ENCODE data around the gene AGO1.

Gene AGO1

GRCh38 chr1:35899941-35900340 lies 16.9 kb downstream of the AGO1 start:
- no peak for DNase-seq (ENCODE audit: low read depth)
- in situ Hi-C loops (cut with HindIII; ENCODE audit: low sequenced_read_pairs), result no loop called here
- peak; percentile 24 for TF ChIP-seq CTCF (IDR thresholded peaks at IDR 0.05; ENCODE audit: low read depth, low read length, missing control alignments)

GRCh38 chr1:35901235-35901634 lies 18.2 kb downstream of the AGO1 start:
- no peak overlapping the region for H3K4me3 ChIP-seq (ENCODE audit: low read depth, low read length)
- in situ Hi-C loops (cut with HindIII; ENCODE audit: low sequenced_read_pairs), result no loop called here
- DNase-seq (ENCODE audit: low read depth), result no peak
- TF ChIP-seq CTCF (IDR thresholded peaks at IDR 0.05; ENCODE audit: low read depth, low read length, missing control alignments), result no peak

More at GRCh38 chr1:35899941-35900340, 16.9 kb downstream of the AGO1 start:
- no peak overlapping the region for H3K4me3 ChIP-seq (ENCODE audit: low read depth, low read length)

GRCh38 chr1:35902671-35903070 lies 19.7 kb downstream of the AGO1 start:
- H3K4me3 ChIP-seq (ENCODE audit: low read depth, low read length), result no peak overlapping the region
- TF ChIP-seq CTCF (IDR thresholded peaks at IDR 0.05; ENCODE audit: low read depth, low read length, missing control alignments), result no peak
- DNase-seq (ENCODE audit: low read depth), result no peak
- in situ Hi-C loops (cut with HindIII; ENCODE audit: low sequenced_read_pairs), result no loop called here

- no peak for TF ChIP-seq CTCF (IDR thresholded peaks at IDR 0.05; ENCODE audit: low read depth, low read length, missing control alignments)
- no peak overlapping the region for H3K4me3 ChIP-seq (ENCODE audit: low read depth, low read length)
- in situ Hi-C loops (cut with HindIII; ENCODE audit: low sequenced_read_pairs), result no loop called here
- no peak for DNase-seq (ENCODE audit: low read depth)
These were observed 31.7 kb downstream of the AGO1 start for GRCh38 chr1:35914717-35915116.

DNA sequence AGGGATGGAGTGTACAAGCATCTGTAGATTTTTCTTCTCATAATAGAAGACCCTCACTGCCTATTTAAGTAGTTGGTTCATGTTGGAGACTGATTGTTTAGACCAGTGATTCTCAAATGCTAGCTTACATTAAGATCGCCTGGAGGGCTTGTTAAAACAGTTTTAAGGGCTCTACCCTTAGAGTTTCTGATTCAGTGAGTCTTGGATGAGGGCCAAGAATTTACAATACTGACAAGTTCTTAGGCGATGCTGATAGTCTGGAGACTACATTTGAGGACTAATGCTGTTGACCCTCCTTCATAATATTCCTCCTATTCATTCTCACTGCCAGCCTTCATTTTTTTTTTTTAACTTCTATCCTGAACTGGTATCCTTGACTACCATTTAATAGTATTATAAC lies 32.7 kb downstream of the AGO1 start:
- H3K4me3 ChIP-seq (ENCODE audit: low read depth, low read length), result no peak overlapping the region
- TF ChIP-seq CTCF (IDR thresholded peaks at IDR 0.05; ENCODE audit: low read depth, low read length, missing control alignments), result no peak
- DNase-seq (ENCODE audit: low read depth), result no peak
- in situ Hi-C loops (cut with HindIII; ENCODE audit: low sequenced_read_pairs), result no loop called here

DNA sequence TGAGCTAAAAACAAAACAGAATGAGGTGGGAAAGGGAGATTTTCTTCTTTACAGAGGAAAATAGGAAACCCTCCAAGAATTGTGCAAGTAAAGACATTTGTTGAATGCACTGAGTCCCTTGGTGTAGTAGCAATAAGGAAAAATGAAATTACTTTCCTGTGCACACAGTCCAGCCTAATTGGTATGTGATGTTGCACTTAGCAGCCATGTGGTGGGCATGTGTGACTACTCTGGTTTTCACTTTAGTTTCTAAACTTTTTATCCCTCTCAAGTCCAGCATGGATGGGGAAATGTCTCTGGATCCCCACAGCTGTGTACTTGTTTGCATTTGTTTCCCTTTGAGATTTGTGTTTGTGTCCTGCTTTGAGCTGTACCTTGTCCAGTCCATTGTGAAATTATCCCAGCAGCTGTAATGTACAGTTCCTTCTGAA lies 40.8 kb downstream of the AGO1 start:
- TF ChIP-seq CTCF (IDR thresholded peaks at IDR 0.05; ENCODE audit: low read depth, low read length, missing control alignments), result no peak
- DNase-seq (ENCODE audit: low read depth), result no peak
- H3K4me3 ChIP-seq (ENCODE audit: low read depth, low read length), result no peak overlapping the region
- in situ Hi-C loops (cut with HindIII; ENCODE audit: low sequenced_read_pairs), result no loop called here

- no peak for TF ChIP-seq CTCF (IDR thresholded peaks at IDR 0.05; ENCODE audit: low read depth, low read length, missing control alignments)
- in situ Hi-C loops (cut with HindIII; ENCODE audit: low sequenced_read_pairs), result no loop called here
- no peak overlapping the region for H3K4me3 ChIP-seq (ENCODE audit: low read depth, low read length)
- no peak for DNase-seq (ENCODE audit: low read depth)
These were observed 41.8 kb downstream of the AGO1 start for GRCh38 chr1:35924838-35925237.
